ENCODE results near the gene CDC6.

The CDC6 gene

GRCh38 chr17:40349895-40350688 lies 62.4 kb downstream of the CDC6 start:
- no peak overlapping the region for H2AFZ ChIP-seq (ENCODE audit: low read length)
- TF ChIP-seq EZH2phosphoT487 (IDR thresholded peaks at IDR 0.05; ENCODE audit: borderline replicate concordance) (no peak), CTCF (conservative IDR thresholded peaks at IDR 0.05; ENCODE audit: low read length) (no peak)
- H3K9me3 ChIP-seq (ENCODE audit: insufficient read depth, low read depth, low read length): no peaks in the 10 kb centered on the region
- peaks cover 34% of the 10 kb centered on the region for H3K4me1 ChIP-seq (ENCODE audit: insufficient read depth, low read length, poor library complexity, severe bottlenecking)
- peaks cover 44% of the 10 kb centered on the region for H3K79me2 ChIP-seq (ENCODE audit: insufficient read depth, low read length)
- peaks cover 38% of the 10 kb centered on the region; the same call in 1 of the 2 replicates for H3K36me3 ChIP-seq (ENCODE audit: insufficient read depth, low read length)
- no peaks in the 10 kb centered on the region for H3K27me3 ChIP-seq (ENCODE audit: insufficient read depth, low read length, poor library complexity, severe bottlenecking)
- no peak overlapping the region for H3K4me2 ChIP-seq (ENCODE audit: low read depth, low read length, poor library complexity, severe bottlenecking)
- H3F3A ChIP-seq (ENCODE audit: low read depth): no peaks in the 10 kb centered on the region
- no peak overlapping the region for H3K9ac ChIP-seq (ENCODE audit: low read depth, low read length, poor library complexity, severe bottlenecking)
- no peaks in the 10 kb centered on the region for H3K9me2 ChIP-seq (replicated peaks; ENCODE audit: low read depth, low read length)
- no peaks in the 10 kb centered on the region for H4K20me1 ChIP-seq (ENCODE audit: insufficient read depth, low read length, poor library complexity, severe bottlenecking)
- H3K4me3 ChIP-seq (ENCODE audit: low read length, poor library complexity, severe bottlenecking): no peak overlapping the region

GRCh38 chr17:40350689-40351358 lies 63.1 kb downstream of the CDC6 start:
- Histone ChIP-seq H4K20me1 (ENCODE audit: insufficient read depth, low read length, poor library complexity, severe bottlenecking) (no peaks in the 10 kb centered on the region), H3F3A (ENCODE audit: low read depth) (no peaks in the 10 kb centered on the region), H3K79me2 (ENCODE audit: insufficient read depth, low read length) (peaks cover 37% of the 10 kb centered on the region), H3K4me1 (ENCODE audit: insufficient read depth, low read length, poor library complexity, severe bottlenecking) (peaks cover 27% of the 10 kb centered on the region), H2AFZ (ENCODE audit: low read length) (no peak overlapping the region), H3K9ac (ENCODE audit: low read depth, low read length, poor library complexity, severe bottlenecking) (no peak overlapping the region), H3K9me3 (ENCODE audit: insufficient read depth, low read depth, low read length) (no peaks in the 10 kb centered on the region), H3K4me3 (ENCODE audit: low read length, poor library complexity, severe bottlenecking) (no peak overlapping the region), H3K9me2 (replicated peaks; ENCODE audit: low read depth, low read length) (no peaks in the 10 kb centered on the region), H3K4me2 (ENCODE audit: low read depth, low read length, poor library complexity, severe bottlenecking) (no peak overlapping the region), H3K27me3 (ENCODE audit: insufficient read depth, low read length, poor library complexity, severe bottlenecking) (no peaks in the 10 kb centered on the region), H3K36me3 (ENCODE audit: insufficient read depth, low read length) (peaks cover 44% of the 10 kb centered on the region; the same call in 1 of the 2 replicates)
- no peak for TF ChIP-seq EZH2phosphoT487 (IDR thresholded peaks at IDR 0.05; ENCODE audit: borderline replicate concordance)
- TF ChIP-seq CTCF (conservative IDR thresholded peaks at IDR 0.05; ENCODE audit: low read length): no peak

- no peaks in the 10 kb centered on the region for H3K9me2 ChIP-seq (replicated peaks; ENCODE audit: low read depth, low read length)
- H3F3A ChIP-seq (ENCODE audit: low read depth): no peaks in the 10 kb centered on the region
- H4K20me1 ChIP-seq (ENCODE audit: insufficient read depth, low read length, poor library complexity, severe bottlenecking): no peaks in the 10 kb centered on the region
- H3K27me3 ChIP-seq (ENCODE audit: insufficient read depth, low read length, poor library complexity, severe bottlenecking): no peaks in the 10 kb centered on the region
- H3K9me3 ChIP-seq (ENCODE audit: insufficient read depth, low read depth, low read length): no peaks in the 10 kb centered on the region
- no peak overlapping the region for H2AFZ ChIP-seq (ENCODE audit: low read length)
- H3K4me1 ChIP-seq (ENCODE audit: insufficient read depth, low read length, poor library complexity, severe bottlenecking): peaks cover 19% of the 10 kb centered on the region
- H3K4me2 ChIP-seq (ENCODE audit: low read depth, low read length, poor library complexity, severe bottlenecking): no peak overlapping the region
- H3K36me3 ChIP-seq (ENCODE audit: insufficient read depth, low read length): peaks cover 49% of the 10 kb centered on the region; the same call in 1 of the 2 replicates
- H3K4me3 ChIP-seq (ENCODE audit: low read length, poor library complexity, severe bottlenecking): no peak overlapping the region
- peaks cover 31% of the 10 kb centered on the region for H3K79me2 ChIP-seq (ENCODE audit: insufficient read depth, low read length)
- no peak for TF ChIP-seq CTCF (conservative IDR thresholded peaks at IDR 0.05; ENCODE audit: low read length)
- no peak for TF ChIP-seq EZH2phosphoT487 (IDR thresholded peaks at IDR 0.05; ENCODE audit: borderline replicate concordance)
- no peak overlapping the region for H3K9ac ChIP-seq (ENCODE audit: low read depth, low read length, poor library complexity, severe bottlenecking)
These were observed 63.9 kb downstream of the CDC6 start for GRCh38 chr17:40351359-40352236.
